GM19043 (cell line): Measurements from ENCODE around the gene RFC4.
"Not testable (repeated sequence)": the region's sequence is repeated elsewhere in the genome, so short reads cannot be mapped to it uniquely, and the experiment has no call there.

Experiments used
- ATAC-seq: cut with Tn5 transposase; IDR thresholded peaks from one replicate; pipeline ENCODE4 v1.9.1; 2021; ENCODE audit warnings: low read depth; ENCODE audit not compliant: unreplicated experiment

Gene RFC4, protein sequence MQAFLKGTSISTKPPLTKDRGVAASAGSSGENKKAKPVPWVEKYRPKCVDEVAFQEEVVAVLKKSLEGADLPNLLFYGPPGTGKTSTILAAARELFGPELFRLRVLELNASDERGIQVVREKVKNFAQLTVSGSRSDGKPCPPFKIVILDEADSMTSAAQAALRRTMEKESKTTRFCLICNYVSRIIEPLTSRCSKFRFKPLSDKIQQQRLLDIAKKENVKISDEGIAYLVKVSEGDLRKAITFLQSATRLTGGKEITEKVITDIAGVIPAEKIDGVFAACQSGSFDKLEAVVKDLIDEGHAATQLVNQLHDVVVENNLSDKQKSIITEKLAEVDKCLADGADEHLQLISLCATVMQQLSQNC

DNA sequence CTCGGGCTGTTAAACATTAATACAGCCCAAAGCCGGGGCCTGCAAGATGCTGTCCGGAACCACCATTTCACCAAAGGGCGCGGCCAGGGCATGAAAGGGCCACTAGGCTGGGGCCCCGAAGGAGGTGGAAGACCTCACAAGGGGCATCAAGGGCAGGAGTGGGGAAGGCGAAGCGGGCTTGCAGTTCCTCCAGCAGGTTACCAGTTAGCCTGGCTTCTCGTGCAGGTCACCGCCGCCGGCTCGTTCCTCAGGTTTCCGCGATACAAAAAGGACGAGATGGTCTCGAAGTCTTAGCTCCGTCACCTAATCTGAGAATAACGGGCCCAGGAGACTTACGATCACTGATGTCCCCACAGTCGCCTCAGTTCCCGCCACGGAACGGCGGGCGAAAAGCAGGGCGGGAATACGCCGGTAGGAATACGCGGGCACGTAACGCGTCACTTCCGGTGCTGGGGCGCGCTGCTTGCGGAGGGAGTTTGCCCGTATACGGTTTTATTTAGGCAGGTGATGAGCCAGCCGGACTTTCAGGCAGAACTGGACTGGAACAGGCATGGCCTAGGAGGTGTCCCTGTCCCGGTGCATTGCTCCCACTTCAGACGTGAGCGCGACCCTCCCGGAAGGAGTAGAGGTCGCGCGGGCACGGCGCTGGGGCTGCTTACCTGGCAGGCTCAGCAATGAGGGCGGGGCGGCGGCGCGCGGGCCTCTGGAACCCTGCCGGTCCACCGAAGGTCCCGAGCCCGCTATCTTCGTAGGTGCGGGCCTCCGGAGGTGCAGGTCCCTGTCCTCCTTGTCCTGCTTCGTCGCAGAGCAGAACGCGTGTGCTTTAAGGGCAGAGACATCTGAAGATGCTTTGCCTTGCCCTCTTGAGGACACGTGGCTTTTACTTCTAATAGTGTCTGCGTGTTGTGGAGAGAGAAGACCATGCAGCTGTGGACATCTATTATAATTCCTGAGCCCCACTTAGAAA is at the start of gene RFC4:
TSS of gene RFC4 (minus strand) at position 394 of the 967 bp plus-strand sequence. CDS start 1,769 bp downstream, outside the sequence.
- ATAC-seq, result peak; percentile 89

DNA sequence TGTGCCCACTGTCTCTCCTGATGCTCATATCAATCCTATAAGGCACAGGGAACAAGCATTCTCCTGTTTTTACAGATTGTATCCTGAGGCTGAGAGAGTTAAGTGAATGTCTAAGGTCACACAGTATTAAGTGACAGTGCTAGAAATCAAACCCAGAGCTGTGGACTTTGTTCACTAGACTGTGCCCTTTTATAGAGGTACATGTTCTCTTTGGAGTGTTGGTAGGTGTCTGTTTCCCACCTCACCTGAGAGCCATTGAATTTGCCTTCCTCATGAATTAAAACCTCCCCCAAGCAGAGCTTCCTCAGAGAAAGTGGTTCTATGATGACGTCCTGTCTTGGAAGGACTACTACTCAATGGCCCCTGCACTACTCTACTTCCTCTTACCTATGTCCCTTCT is 48.7 kb upstream of the RFC4 start:
- ATAC-seq, result no peak

DNA sequence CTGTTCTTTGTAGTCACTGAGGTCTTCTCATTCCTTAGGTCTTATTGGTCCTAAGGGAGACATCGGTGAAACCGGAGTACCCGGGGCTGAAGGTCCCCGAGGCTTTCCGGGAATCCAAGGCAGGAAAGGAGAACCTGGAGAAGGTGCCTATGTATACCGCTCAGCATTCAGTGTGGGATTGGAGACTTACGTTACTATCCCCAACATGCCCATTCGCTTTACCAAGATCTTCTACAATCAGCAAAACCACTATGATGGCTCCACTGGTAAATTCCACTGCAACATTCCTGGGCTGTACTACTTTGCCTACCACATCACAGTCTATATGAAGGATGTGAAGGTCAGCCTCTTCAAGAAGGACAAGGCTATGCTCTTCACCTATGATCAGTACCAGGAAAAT is 47.9 kb upstream of the RFC4 start:
- no peak for ATAC-seq

DNA sequence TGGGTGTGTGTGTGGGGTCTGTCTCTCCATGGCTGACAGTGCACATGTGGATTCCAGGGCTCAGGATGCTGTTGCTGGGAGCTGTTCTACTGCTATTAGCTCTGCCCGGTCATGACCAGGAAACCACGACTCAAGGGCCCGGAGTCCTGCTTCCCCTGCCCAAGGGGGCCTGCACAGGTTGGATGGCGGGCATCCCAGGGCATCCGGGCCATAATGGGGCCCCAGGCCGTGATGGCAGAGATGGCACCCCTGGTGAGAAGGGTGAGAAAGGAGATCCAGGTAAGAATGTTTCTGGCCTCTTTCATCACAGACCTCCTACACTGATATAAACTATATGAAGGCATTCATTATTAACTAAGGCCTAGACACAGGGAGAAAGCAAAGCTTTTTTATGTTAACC is 46.7 kb upstream of the RFC4 start:
- ATAC-seq, result no peak

DNA sequence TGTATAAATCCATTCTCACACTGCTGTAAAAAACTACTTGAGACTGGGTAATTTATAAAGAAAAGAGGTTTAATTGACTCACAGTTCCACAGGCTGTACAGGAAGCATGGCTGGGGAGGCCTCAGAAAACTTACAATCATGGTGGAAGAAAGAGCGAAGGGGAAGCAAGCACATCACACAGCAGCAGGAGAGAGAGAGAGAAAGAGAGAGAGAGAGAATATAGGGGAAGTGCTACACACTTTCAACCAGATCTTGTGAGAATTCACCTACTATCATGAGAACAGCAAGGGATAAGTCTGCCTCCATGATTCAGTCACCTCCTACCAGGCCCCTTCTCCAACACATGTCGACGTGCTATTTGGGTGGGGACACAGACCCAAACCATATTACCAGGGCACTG is 45.6 kb upstream of the RFC4 start:
- not testable (repeated sequence) for ATAC-seq

DNA sequence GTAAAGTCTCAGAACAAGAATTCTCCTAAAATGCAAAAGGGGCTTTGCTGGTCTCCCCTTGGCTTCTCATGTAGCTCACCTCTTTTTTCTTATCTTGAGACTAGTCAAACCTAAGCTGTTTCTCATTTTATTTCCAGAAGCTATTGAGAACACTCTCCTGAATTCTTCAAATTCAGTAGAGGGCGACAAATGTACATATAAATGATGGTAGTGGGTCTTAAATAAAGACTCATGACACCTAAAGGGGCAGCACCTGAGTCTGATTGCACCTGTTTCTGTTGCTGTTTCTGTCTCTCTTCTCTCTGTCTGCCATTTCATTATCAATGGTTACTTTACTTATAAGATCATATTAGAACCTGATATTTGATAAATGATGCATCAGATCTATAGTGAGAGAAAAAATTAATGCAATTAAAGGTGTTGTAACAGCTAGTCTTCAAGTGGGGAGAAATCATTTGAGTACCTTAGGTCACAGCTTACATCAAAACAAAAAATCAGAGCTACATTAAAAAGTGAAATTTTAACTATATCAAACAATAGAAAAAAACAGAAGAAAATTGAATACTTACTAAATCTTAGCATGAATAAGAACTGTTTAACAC is 43.2 kb upstream of the RFC4 start:
- peak; percentile 79 for ATAC-seq

DNA sequence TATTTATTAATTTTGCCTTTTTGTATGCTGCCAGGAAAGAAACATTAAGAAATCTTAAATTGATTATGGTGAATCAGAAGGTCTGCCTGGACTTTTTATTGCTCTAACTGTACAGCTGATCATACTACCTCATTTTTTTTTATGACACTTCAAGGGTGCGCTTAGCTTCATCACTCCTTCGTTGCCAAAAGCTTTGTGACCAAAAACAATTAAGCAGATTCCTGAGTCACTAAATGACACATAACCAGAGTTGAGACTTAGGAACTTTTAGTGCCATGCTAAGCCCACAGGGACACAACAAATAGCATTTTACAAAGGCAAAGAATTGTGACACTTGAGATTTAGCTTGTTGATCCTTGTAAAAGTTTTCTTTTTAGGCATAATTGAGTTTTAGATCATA is 41.2 kb upstream of the RFC4 start:
- ATAC-seq, result no peak

DNA sequence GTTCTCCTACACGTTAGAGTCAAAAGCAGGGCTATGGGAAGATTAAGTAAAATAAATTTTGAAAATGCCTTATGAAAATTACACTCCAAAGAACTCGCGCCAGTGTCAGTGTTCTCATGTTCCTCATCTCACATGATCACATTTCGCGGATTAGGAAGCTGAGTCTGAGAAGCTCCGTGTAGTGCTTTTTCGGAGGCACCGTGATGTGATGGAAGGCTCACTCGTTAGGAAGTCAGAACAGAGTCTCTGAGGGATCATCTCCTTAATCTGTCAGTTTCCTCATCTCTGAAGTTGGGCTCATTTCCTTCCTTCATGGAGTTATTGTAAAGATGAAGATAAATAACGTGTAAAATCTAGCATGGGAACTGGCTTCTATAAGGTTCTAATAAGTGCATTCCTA is 39.5 kb upstream of the RFC4 start:
- no peak for ATAC-seq

DNA sequence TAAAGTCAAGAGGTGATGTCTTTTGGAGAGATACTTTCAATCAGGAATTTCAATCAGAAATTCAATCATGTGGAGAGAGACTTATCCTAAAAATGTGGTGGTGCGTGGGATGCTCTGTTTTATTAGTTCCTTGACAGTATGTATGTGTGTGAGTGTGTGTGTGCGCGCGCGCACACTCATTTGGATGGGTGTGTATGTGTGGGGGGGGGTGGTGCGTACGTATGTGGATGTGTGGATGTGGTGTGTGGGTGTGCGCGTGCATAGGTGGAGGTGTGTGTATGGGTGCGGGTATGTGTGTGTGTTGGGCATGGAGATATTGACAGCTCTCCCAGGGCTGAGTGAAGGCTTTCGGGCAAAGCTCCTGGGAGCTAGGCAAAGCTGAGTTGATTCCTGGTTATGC is 38.6 kb upstream of the RFC4 start:
- no peak for ATAC-seq

DNA sequence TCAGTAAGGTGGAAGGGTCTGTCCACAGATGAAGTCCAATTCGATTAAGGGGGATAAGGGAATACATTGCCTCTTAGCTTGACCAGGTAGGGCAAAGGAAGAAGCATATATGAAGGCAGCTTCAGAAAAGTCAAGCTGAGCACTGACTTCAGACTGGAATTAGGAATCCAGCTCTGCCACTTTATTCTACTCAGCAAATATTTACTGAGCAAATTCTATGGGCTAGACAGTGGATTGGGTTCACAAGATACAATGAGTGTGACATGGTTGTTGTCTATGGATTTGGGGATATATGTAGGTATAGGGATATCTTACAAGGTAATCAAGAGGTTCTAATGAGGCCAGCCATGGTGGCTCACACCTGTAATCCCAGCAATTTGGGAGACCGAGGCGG is 36.8 kb upstream of the RFC4 start:
- no peak for ATAC-seq

DNA sequence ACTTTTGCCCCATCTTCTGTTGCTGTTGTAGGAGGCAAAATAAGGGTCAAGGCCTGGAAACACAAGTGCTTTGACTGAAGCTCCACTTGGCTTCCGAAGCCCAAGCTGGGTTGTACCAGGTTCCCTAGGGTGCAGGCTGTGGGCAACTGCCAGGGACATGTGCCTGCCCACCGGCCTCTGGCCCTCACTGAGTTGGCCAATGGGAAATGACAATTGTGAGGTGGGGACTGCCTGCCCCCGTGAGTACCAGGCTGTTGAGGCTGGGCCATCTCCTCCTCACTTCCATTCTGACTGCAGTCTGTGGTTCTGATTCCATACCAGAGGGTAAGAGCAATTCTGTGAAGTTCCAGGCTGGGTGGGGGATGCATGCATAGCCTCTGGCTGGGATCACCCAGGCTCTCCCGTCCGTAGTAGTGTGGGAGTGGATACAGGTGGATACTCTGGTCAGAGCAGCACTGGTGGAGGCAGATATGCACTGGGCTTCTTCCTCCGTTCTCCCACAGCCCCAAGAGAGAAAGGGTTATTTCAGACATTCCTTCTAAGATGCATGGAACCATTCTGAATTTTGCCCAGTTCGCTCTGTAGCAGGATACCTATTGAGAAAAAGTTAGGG is 36.2 kb upstream of the RFC4 start, which contains the start of gene ADIPOQ:
TSS of gene ADIPOQ (plus strand) at position 285 of the 613 bp plus-strand sequence. CDS start 10,349 bp downstream, outside the sequence.
- no peak for ATAC-seq

DNA sequence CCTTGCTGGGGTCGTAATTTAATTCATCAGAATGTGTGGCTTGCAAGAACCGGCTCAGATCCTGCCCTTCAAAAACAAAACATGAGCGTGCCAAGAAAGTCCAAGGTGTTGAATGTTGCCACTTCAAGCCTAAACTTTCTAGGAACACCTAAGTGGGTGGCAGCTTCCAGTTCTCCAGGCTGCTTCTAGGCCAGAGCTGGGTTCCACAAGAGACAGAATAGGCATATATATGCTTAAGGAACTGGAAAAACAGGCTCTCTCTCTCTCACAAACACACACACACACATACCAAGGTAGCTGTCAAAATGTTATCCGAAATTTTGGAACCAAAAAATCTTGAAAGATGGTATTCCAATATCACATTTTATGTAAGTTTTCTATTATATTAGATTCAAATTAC is 35.3 kb upstream of the RFC4 start:
- ATAC-seq, result no peak

DNA sequence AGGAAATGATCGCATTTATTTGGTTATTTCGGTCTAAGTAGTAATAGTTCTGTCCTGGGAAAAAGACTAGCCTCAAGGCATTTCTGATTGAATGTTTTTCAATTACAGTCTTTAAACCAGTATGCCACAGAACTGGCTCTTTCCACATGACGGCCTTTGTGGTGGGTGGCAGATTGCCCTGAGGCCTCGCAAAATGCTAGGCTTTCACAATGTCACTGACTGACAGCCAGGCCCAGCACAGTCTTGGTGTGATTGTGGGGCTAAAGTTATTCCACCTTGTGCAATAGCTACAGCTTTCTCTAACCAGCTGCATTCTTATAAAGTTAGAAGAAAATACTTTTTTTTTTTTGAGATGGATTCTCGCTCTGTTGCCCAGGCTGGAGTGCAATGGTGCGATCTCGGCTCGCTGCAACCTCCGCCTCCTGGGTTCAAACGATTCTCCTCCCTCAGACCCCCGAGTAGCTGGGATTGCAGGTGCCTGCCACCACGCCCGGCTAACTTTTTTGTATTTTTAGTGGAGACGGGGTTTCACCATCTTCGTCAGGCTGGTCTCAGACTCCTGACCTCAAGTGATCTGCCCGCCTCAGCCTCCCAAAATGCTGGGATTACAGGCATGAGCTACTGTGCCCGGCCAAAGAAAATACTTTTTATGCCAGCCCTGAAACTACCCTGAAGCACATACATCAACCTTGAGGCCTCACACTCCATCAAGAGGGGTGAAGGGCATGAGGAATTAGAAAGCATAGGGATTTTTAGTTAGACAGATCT is 33.8 kb upstream of the RFC4 start:
- no peak for ATAC-seq

DNA sequence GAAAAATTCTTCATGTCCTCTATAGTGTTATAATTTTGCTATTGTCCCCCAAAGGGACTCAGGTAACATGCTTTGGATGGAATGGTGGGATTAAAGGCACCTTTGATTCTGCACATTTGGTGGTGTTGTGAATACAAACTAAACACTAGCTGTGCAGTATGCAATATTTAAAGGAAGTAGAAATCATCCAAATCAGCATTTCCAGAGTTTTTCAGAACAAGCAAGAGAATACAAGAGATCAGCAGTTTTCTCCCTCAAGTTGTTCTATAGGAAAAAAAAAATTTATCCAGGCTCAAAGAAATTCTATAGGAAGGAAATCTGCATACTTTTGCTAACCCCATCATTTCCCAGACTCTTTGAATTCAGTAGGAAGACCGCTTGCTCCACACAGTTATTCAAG is 26.0 kb upstream of the RFC4 start:
- no peak for ATAC-seq

DNA sequence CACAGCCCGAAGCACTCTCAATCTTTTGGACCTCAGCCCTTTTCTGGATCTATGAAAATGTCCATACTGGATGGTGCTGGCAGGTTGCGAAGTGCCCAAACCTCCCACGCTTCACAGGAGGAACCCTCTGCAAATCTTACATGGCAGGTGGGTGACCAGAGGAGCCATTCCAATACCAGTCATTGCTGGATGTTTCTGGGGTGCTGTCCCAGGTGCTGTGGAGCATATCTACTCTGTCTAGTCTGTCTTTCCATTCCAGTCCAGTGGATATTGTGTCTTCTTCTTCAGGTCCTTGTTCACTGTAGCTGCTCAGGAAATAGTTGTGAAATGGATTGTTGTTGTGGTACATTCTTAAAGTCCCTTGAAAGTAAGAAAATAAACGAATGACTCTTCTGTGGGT is 25.5 kb upstream of the RFC4 start:
- ATAC-seq, result no peak

DNA sequence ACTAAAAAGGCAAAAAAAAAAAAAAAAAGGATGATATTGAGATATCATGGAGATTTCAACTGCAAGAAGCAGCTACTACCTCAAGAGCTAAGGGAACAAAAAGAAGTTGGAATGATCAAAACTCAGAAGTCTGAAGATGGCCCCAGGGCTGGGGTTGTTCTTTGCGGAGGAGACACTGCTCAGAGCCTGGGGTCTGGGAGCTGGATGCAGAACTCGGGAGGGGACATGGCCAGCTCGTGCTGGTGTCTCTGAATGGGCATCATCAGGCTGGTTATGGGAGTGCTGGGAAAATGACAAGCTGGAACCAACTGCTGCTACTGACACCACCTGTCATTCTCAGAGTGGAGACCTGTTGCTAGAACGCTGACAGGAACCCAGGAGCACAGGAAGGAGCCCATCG is 22.1 kb upstream of the RFC4 start:
- ATAC-seq, result no peak

DNA sequence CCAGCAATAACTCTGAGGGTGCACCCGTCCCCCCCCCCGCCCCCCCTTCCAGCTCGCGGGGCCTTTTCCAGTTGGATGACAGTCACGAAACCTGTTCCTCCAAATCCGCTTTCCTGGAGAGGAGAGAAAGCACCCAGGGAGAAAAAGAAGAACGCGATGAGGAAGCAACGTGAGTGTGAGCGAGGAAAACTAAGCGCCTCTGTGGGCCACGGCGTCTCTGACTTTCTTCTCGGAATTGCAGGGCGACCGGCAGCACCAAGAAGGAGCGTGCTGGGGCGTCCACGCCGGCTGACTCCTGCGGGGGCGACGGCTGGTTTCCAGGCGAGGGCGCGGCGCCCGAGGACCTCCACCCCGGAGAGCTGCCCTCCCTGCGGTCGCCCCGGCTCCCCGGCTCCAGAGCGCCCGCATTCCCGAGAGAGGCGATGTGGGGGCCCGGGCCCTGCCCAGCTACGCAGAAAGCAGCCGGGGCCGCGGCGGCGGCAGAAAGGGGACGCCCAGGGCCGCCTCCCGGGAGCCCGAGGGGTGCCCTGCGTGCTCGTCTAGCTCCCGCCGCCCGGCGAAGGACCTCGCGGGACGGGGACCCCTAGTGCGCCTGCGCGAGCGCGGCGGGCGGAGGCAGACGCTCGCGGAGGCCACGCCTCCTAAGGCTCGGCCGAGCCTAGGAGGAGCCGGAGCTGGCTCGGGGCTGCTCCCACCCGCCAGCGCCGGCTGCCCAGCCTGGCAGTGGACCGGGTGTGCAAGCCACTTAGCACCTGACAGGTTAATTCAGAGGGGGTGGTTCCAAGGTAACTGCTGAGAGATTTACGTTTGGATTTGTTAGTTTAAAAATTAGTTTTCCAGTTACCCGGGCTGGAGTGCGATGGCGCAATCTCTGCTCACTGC is 20.9 kb upstream of the RFC4 start:
- ATAC-seq, result peak; percentile 78

DNA sequence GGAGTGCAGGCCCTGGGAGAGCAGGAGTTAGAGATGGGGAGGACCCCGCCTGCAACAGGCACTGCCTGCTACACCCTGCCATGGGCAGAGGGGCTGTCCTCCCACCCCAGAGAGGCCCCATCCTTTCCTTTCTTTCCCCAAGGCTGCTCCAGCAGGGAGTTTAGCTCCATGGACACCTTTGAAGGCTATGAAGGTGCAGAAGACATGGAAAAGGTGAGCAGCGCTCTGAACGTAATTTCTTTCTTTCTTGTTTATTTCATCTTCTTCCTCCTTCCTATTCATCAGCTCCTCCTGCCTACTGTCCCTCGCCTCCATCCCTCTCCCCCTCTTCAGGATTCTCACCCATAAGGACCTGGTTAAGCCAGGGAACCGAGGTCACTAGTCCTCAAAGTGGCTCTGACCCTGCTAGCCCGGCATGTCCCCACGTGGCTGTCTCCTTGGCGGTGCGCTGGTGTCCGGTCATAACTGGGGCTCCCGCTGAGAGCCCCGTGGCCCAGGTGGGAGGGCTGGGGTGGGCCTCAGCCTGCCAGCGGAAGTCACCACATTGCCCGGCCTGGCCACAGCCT is 20.2 kb upstream of the RFC4 start:
- no peak for ATAC-seq
